H1 (cell line): ENCODE data around the gene CSAD. TPM values are rescaled to one million over a fixed set of nuclear protein-coding genes. Genes with fewer than 3 reads are reported as not detected.

Experiments used
- CTCF ChIA-PET: fragments of 300-600 bp; sonication (Branson Sonifier 250); formaldehyde crosslinking; loops from one replicate; lab custom pipeline; 2021; ENCODE audit not compliant: partially characterized antibody; lab: Charles Lee
- POLR2A ChIA-PET: fragments of 300-600 bp; sonication (Branson Sonifier 250); formaldehyde crosslinking; loops from one replicate; lab custom pipeline; 2021; ENCODE audit warnings: inconsistent platforms; ENCODE audit not compliant: partially characterized antibody; lab: Charles Lee
- DNase-seq, 2 experiments: peaks; one replicate each; pipeline versions ENCODE4 v3.0.0 to v3.0.0-alpha.2; 2010 to 2022; ENCODE audit warnings: low spot score in 2 of 2, low read depth in 1 of 2, mixed read lengths in 1 of 2
- FAIRE-seq: peaks from 2 replicates; lab custom pipeline; 2011; peaks lifted over from hg19 to GRCh38; lab: Jason Lieb, UNC
- H2AFZ ChIP-seq: 2 replicates; pipeline ENCODE4 v1.8.1; 2012; ENCODE audit warnings: low read length, inconsistent platforms
- H2AK5ac ChIP-seq: 2 replicates; pipeline ENCODE4 v1.6.1; 2013; ENCODE audit warnings: low read depth, low read length
- H2BK120ac ChIP-seq: replicated peaks from 2 replicates; pipeline ENCODE3; 2013; ENCODE audit warnings: low read depth, low read length, inconsistent platforms
- H2BK12ac ChIP-seq: 2 replicates; pipeline ENCODE4 v1.6.1; 2013; ENCODE audit warnings: low read depth, low read length
- H2BK15ac ChIP-seq: 2 replicates; pipeline ENCODE4 v1.6.1; 2013; ENCODE audit warnings: low read length
- H2BK20ac ChIP-seq: 2 replicates; pipeline ENCODE4 v1.6.1; 2013; ENCODE audit warnings: low read length
- H2BK5ac ChIP-seq: 2 replicates; pipeline ENCODE4 v1.6.1; 2013; ENCODE audit warnings: low read depth, low read length
- H3K14ac ChIP-seq: 2 replicates; pipeline ENCODE4 v1.6.1; 2013; ENCODE audit warnings: inconsistent platforms; ENCODE audit not compliant: insufficient read length
- H3K18ac ChIP-seq: 2 replicates; pipeline ENCODE4 v1.6.1; 2013; ENCODE audit warnings: low read length; ENCODE audit errors: extremely low read depth
- H3K23ac ChIP-seq: 2 replicates; pipeline ENCODE4 v1.6.1; 2013; ENCODE audit warnings: inconsistent platforms; ENCODE audit not compliant: insufficient read length
- H3K23me2 ChIP-seq: 2 replicates; pipeline ENCODE4 v1.6.1; 2013; ENCODE audit warnings: low read depth, low read length
- H3K27ac ChIP-seq: 2 replicates; pipeline ENCODE4 v1.6.1; 2011; ENCODE audit warnings: low read depth, low read length, inconsistent platforms
- H3K27me3 ChIP-seq, 4 experiments: replicated peaks in 1 of 4; 1 replicate in 1 of 4; 2 replicates in 3 of 4; pipeline versions ENCODE4 v1.6.1 to v1.8.1; 2011 to 2013; ENCODE audit warnings: low read length in 3 of 4, mild to moderate bottlenecking in 3 of 4, inconsistent platforms in 2 of 4, mixed read lengths in 2 of 4, moderate library complexity in 1 of 4; ENCODE audit not compliant: control insufficient read depth in 3 of 4, insufficient read depth in 3 of 4; ENCODE audit errors: extremely low read depth in 1 of 4
- H3K36me3 ChIP-seq, 4 experiments: 2 replicates each; pipeline versions ENCODE4 v1.6.1 to v1.8.1; 2011 to 2013; ENCODE audit warnings: mild to moderate bottlenecking in 4 of 4, low read length in 3 of 4, moderate library complexity in 2 of 4, control low read depth in 1 of 4, inconsistent platforms in 1 of 4; ENCODE audit not compliant: insufficient read depth in 4 of 4, control insufficient read depth in 2 of 4
- H3K4ac ChIP-seq: replicated peaks from 2 replicates; pipeline ENCODE3; 2013; ENCODE audit warnings: low read length, low read depth, mixed read lengths, inconsistent platforms; ENCODE audit not compliant: insufficient read length
- H3K4me1 ChIP-seq, 4 experiments: replicated peaks in 1 of 4; 1 replicate in 1 of 4; 2 replicates in 3 of 4; pipeline versions ENCODE4 v1.6.1 to v1.8.1; 2011 to 2013; ENCODE audit warnings: low read length in 3 of 4, inconsistent platforms in 2 of 4, mixed read lengths in 1 of 4; ENCODE audit not compliant: insufficient read depth in 4 of 4, control insufficient read depth in 3 of 4
- H3K4me2 ChIP-seq, 2 experiments: 2 replicates each; pipeline versions ENCODE4 v1.6.1 to v1.8.1; 2011 to 2013; ENCODE audit warnings: low read depth in 2 of 2, low read length in 2 of 2, control low read depth in 1 of 2, inconsistent platforms in 1 of 2, mild to moderate bottlenecking in 1 of 2; ENCODE audit not compliant: insufficient read depth in 1 of 2
- H3K4me3 ChIP-seq, 4 experiments: fragments of 200-600, 300-600 bp in 1 of 4; sonication (generic), shearing (Covaris generic), sonication (Bioruptor Twin) in 1 of 4; 2 replicates each; pipeline versions ENCODE4 v1.5.1 to v1.8.1; 2011 to 2016; ENCODE audit warnings: low read length in 4 of 4, low read depth in 3 of 4, control low read depth in 2 of 4, inconsistent platforms in 2 of 4, mild to moderate bottlenecking in 2 of 4, mixed read lengths in 1 of 4, moderate library complexity in 1 of 4; ENCODE audit not compliant: insufficient read depth in 2 of 4; ENCODE audit errors: extremely low read depth in 1 of 4
- H3K56ac ChIP-seq: replicated peaks from 2 replicates; pipeline ENCODE3; 2013; ENCODE audit warnings: low read depth, mild to moderate bottlenecking, mixed read lengths, low read length, inconsistent platforms; ENCODE audit not compliant: insufficient read length
- H3K79me1 ChIP-seq: 2 replicates; pipeline ENCODE4 v1.6.1; 2013; ENCODE audit warnings: low read depth, low read length, control low read depth
- H3K79me2 ChIP-seq, 2 experiments: 2 replicates each; pipeline versions ENCODE4 v1.6.1 to v1.8.1; 2012 to 2013; ENCODE audit warnings: low read length in 2 of 2, mild to moderate bottlenecking in 2 of 2, inconsistent platforms in 1 of 2; ENCODE audit not compliant: insufficient read depth in 2 of 2, control insufficient read depth in 1 of 2
- H3K9ac ChIP-seq, 4 experiments: replicated peaks in 1 of 4; 1 replicate in 1 of 4; 2 replicates in 3 of 4; pipeline versions ENCODE4 v1.6.1 to v1.8.1; 2011 to 2013; ENCODE audit warnings: low read depth in 3 of 4, low read length in 3 of 4, control low read depth in 2 of 4, mild to moderate bottlenecking in 2 of 4, moderate library complexity in 2 of 4, inconsistent platforms in 1 of 4; ENCODE audit errors: extremely low read depth in 1 of 4
- H3K9me3 ChIP-seq, 2 experiments: 2 replicates each; pipeline versions ENCODE4 v1.6.1 to v1.8.1; 2012 to 2013; ENCODE audit warnings: mild to moderate bottlenecking in 2 of 2, moderate library complexity in 2 of 2, control low read depth in 1 of 2, inconsistent platforms in 1 of 2, low read depth in 1 of 2, low read length in 1 of 2, mixed read lengths in 1 of 2; ENCODE audit not compliant: insufficient read depth in 2 of 2
- H4K20me1 ChIP-seq, 2 experiments: replicated peaks in 1 of 2; 2 replicates each; pipeline versions ENCODE3 to v1.8.1; 2011 to 2013; ENCODE audit warnings: inconsistent platforms in 2 of 2, low read length in 2 of 2, mild to moderate bottlenecking in 1 of 2; ENCODE audit not compliant: insufficient read depth in 2 of 2, control insufficient read depth in 1 of 2
- H4K5ac ChIP-seq: 2 replicates; pipeline ENCODE4 v1.6.1; 2013; ENCODE audit warnings: low read length, low read depth, mixed read lengths, inconsistent platforms; ENCODE audit not compliant: insufficient read length
- H4K8ac ChIP-seq: 2 replicates; pipeline ENCODE4 v1.8.0; 2013; ENCODE audit warnings: mild to moderate bottlenecking, moderate library complexity, low read length, inconsistent platforms; ENCODE audit not compliant: insufficient read depth; ENCODE audit errors: extremely low read depth
- H4K91ac ChIP-seq: replicated peaks from 2 replicates; pipeline ENCODE3; 2013; ENCODE audit warnings: low read length, mixed read lengths, inconsistent platforms; ENCODE audit not compliant: insufficient read length
- ASH2L ChIP-seq: fragments of 200-600, 300-600 bp; sonication (generic); IDR thresholded peaks from one replicate; pipeline ENCODE4 v1.7.1; 2017; ENCODE audit warnings: low read length
- BACH1 ChIP-seq: IDR thresholded peaks from 2 replicates; pipeline ENCODE4 v1.6.1; 2012; ENCODE audit warnings: low read length, improper control_type of control experiment
- BCL11A ChIP-seq, 2 experiments: IDR thresholded peaks; one replicate each; pipeline ENCODE4 v1.6.1; 2011; ENCODE audit warnings: low read depth in 2 of 2, low read length in 2 of 2, mild to moderate bottlenecking in 2 of 2
- CEBPB ChIP-seq: IDR thresholded peaks from 2 replicates; pipeline ENCODE4 v1.6.1; 2012; ENCODE audit warnings: low read depth, low read length
- CREB1 ChIP-seq: IDR thresholded peaks from 2 replicates; pipeline ENCODE4 v1.6.1; 2012; ENCODE audit warnings: inconsistent platforms
- PHF8 ChIP-seq: fragments of 200-600 bp; sonication (generic); conservative IDR thresholded peaks from 2 replicates; pipeline ENCODE4 v1.7.1; 2012; ENCODE audit warnings: low read depth, mild to moderate bottlenecking, inconsistent platforms, low read length, moderate library complexity
- POU5F1 ChIP-seq: IDR thresholded peaks from 2 replicates; pipeline ENCODE4 v1.6.1; 2011; ENCODE audit warnings: low read depth, mild to moderate bottlenecking, low read length, moderate library complexity
- RFX5 ChIP-seq: IDR thresholded peaks from 2 replicates; pipeline ENCODE4 v1.6.1; 2011; ENCODE audit warnings: low read depth, low read length, improper control_type of control experiment, borderline replicate concordance
- RNF2 ChIP-seq: fragments of 200-900, 300-1000 bp; sonication (generic); IDR thresholded peaks from 2 replicates; pipeline ENCODE4 v1.7.1; 2016; ENCODE audit warnings: borderline replicate concordance, low read depth, mild to moderate bottlenecking, antibody characterized with exemption, low read length; ENCODE audit not compliant: poor library complexity, severe bottlenecking; ENCODE audit errors: missing control alignments
- SP1 ChIP-seq: IDR thresholded peaks from 2 replicates; pipeline ENCODE4 v1.6.1; 2011; ENCODE audit warnings: low read depth, low read length
- SP4 ChIP-seq: IDR thresholded peaks from 2 replicates; pipeline ENCODE4 v1.6.1; 2012; ENCODE audit warnings: low read length, inconsistent platforms
- TAF7 ChIP-seq: optimal IDR thresholded peaks from 2 replicates; pipeline ENCODE3; 2011; ENCODE audit warnings: low read depth, mild to moderate bottlenecking, inconsistent platforms, low read length, moderate library complexity, borderline replicate concordance
- WGBS, 2 experiments: shearing (Covaris generic) in 1 of 2; methylation state at CpG; one replicate each; pipeline versions ENCODE4 v1.1.6 to v1.1.7; 2013 to 2015; ENCODE audit warnings: low lambda C conversion rate in 2 of 2, mixed read lengths in 2 of 2, inconsistent platforms in 1 of 2, low coverage in 1 of 2, missing lambda C conversion rate in 1 of 2; ENCODE audit not compliant: insufficient replicate concordance in 2 of 2, insufficient coverage in 1 of 2, insufficient read length in 1 of 2; ENCODE audit errors: extremely low coverage in 1 of 2, missing lambda C conversion rate in 1 of 2; 5-methylcytosine and 5-hydroxymethylcytosine counted together
- polyA plus RNA-seq, 7 experiments: library from polyadenylated mRNA; depleted of rRNA in 3 of 7; stranded (reverse) in 5 of 7; unstranded in 2 of 7; fragments of >200 nt in 5 of 7; fragments of 200-250 nt in 2 of 7; gene quantifications; 1 replicate in 5 of 7; 2 replicates in 1 of 7; 4 replicates in 1 of 7; pipeline versions ENCODE4 v1.2.1 to v1.2.3, GENCODE V29; 2011 to 2013; ENCODE audit warnings: missing spikeins in 2 of 7, mixed read lengths in 2 of 7
- total RNA-seq: library from RNA; stranded (reverse); fragmentation: NEBNext Ultra II Directional; extraction: Animal tissue kit (Norgen Biotek cat#: 25700); gene quantifications from 2 replicates; pipeline ENCODE4 v1.2.1, GENCODE V29; 2021

The CSAD gene
- total and polyA plus RNA-seq, 2 of the 8 experiments (the other 6 are each of a cell fraction or from before 2014, with no cell fraction given), result 8.8 to 11.3 TPM

- H2BK20ac ChIP-seq, result no peak overlapping the region
- H4K8ac ChIP-seq, result no peak overlapping the region
- no peak overlapping the region for H3K56ac ChIP-seq
- no peaks in the 10 kb centered on the region for H4K20me1 ChIP-seq
- CTCF ChIA-PET, result interaction anchor here (0.6 to 8.2 kb wide), 46 partner anchors 8 to 246 kb away, joined by 3 to 101 read pairs (median 6); partner anchors contain the start of genes CSAD, ESPL1, IGFBP6 and ITGB7
- no peaks in the 10 kb centered on the region for H3K79me1 ChIP-seq
- H3K79me2 ChIP-seq, result no peaks in the 10 kb centered on the region
- no peak overlapping the region for H3K4me2 ChIP-seq
- H3K36me3 ChIP-seq, result no peaks in the 10 kb centered on the region
- H2AFZ ChIP-seq, result no peak overlapping the region
- POLR2A ChIA-PET, result interaction anchor here (0.7 to 3.9 kb wide), 9 partner anchors 11 to 152 kb away, joined by 3 to 18 read pairs (median 4); partner anchors contain the start of genes CSAD and ZNF740
- H2BK120ac ChIP-seq, result no peak overlapping the region
- no peak overlapping the region for H3K4ac ChIP-seq
- DNase-seq (no peak), FAIRE-seq (no peak)
- H3K4me1 ChIP-seq, result peaks cover 0 to 3% (median 1%) of the 10 kb centered on the region in 4 experiments; a peak in 2 of 7 replicates
- TF ChIP-seq TAF7 (no peak), ASH2L (no peak), POU5F1 (no peak), CEBPB (no peak), BACH1 (no peak), CREB1 (no peak), BCL11A (IDR thresholded peaks at IDR 0.05; ENCODE audit: low read depth in 2 of 2, low read length in 2 of 2) (no peak), RFX5 (no peak), SP1 (no peak), PHF8 (no peak), RNF2 (no peak), SP4 (no peak)
- no peaks in the 10 kb centered on the region for H3K23me2 ChIP-seq
- no peak overlapping the region for H3K18ac ChIP-seq
- H3K14ac ChIP-seq, result no peak overlapping the region
- H3K4me3 ChIP-seq, result no peak overlapping the region
- H3K23ac ChIP-seq, result no peak overlapping the region
- no peak overlapping the region for H4K91ac ChIP-seq
- H3K27ac ChIP-seq, result no peak overlapping the region
- no peaks in the 10 kb centered on the region for H3K9me3 ChIP-seq
- WGBS, 2 experiments, result 94% methylated on average over 2 of the region's 2 CpGs; no CpG with 5 or more reads in 1 of the 2 experiments
- H3K9ac ChIP-seq, result no peak overlapping the region
- H2BK5ac ChIP-seq, result no peak overlapping the region
- H3K27me3 ChIP-seq, result peaks cover 0 to 13% (median 7%) of the 10 kb centered on the region in 4 experiments; a peak in 5 of 7 replicates
- H2AK5ac ChIP-seq, result no peak overlapping the region
- H2BK12ac ChIP-seq, result no peak overlapping the region
- no peak overlapping the region for H2BK15ac ChIP-seq
- no peak overlapping the region for H4K5ac ChIP-seq
These were observed 20.1 kb downstream of the CSAD start for GRCh38 chr12:53160673-53161072.
